Chondrocyte (in vitro differentiated cells): ENCODE data around the gene AKT3. TPM values are rescaled to one million over a fixed set of nuclear protein-coding genes. Genes with fewer than 3 reads are reported as not detected.

Experiments
- DNase-seq: peaks from one replicate; pipeline ENCODE4 v3.0.0; 2021; ENCODE audit warnings: mixed read lengths, low spot score
- H3K27ac Mint-ChIP-seq: one replicate; pipeline ENCODE4 v1.8.0; 2021; ENCODE audit warnings: mild to moderate bottlenecking, moderate library complexity, mixed read lengths; ENCODE audit not compliant: unreplicated experiment
- H3K27me3 Mint-ChIP-seq: 2 replicates; pipeline ENCODE4 v1.8.0; 2021; ENCODE audit warnings: low read depth, mixed read lengths
- H3K36me3 Mint-ChIP-seq: 2 replicates; pipeline ENCODE4 v1.8.0; 2021; ENCODE audit warnings: low read depth, mixed read lengths
- H3K4me1 Mint-ChIP-seq: 2 replicates; pipeline ENCODE4 v1.8.0; 2021; ENCODE audit warnings: low read depth, mild to moderate bottlenecking, mixed read lengths
- H3K4me3 Mint-ChIP-seq: one replicate; pipeline ENCODE4 v1.8.0; 2021; ENCODE audit warnings: mild to moderate bottlenecking, moderate library complexity, mixed read lengths; ENCODE audit not compliant: unreplicated experiment
- H3K9me3 Mint-ChIP-seq: 2 replicates; pipeline ENCODE4 v1.8.0; 2021; ENCODE audit warnings: low read depth, mixed read lengths
- CTCF ChIP-seq: fragments of 200-600 bp; sonication (generic); IDR thresholded peaks from 2 replicates; pipeline ENCODE4 v1.5.0; 2021; ENCODE audit warnings: antibody characterized with exemption, mild to moderate bottlenecking, moderate library complexity
- total RNA-seq: library from RNA; stranded (reverse); gene quantifications from 3 replicates; pipeline ENCODE4 v1.2.1, GENCODE V29; 2021

The AKT3 gene
- total RNA-seq, 1 donor from 2014 or later: 111 TPM

GRCh38 chr1:243751506-243751905 lies 98.5 kb downstream of the AKT3 start:
- H3K27me3 Mint-ChIP-seq: no peaks in the 10 kb centered on the region
- no peak overlapping the region for H3K4me3 Mint-ChIP-seq
- no peak for TF ChIP-seq CTCF
- H3K36me3 Mint-ChIP-seq: no peaks in the 10 kb centered on the region
- no peak for DNase-seq
- H3K4me1 Mint-ChIP-seq: peaks cover 20% of the 10 kb centered on the region
- no peak overlapping the region for H3K27ac Mint-ChIP-seq
- no peaks in the 10 kb centered on the region for H3K9me3 Mint-ChIP-seq

- Mint-ChIP-seq H3K4me1 (peaks cover 32% of the 10 kb centered on the region), H3K9me3 (no peaks in the 10 kb centered on the region), H3K27me3 (no peaks in the 10 kb centered on the region), H3K27ac (peak overlapping the region; percentile 14), H3K4me3 (no peak overlapping the region), H3K36me3 (peaks cover 1% of the 10 kb centered on the region)
- no peak for DNase-seq
- peak; percentile 93 for TF ChIP-seq CTCF
Observed at GRCh38 chr1:243748706-243749283, 101.2 kb downstream of the AKT3 start.

GRCh38 chr1:243748227-243748626 lies 101.8 kb downstream of the AKT3 start:
- DNase-seq: no peak
- Mint-ChIP-seq H3K27ac (no peak overlapping the region), H3K27me3 (no peaks in the 10 kb centered on the region), H3K4me3 (no peak overlapping the region), H3K9me3 (no peaks in the 10 kb centered on the region), H3K4me1 (peaks cover 33% of the 10 kb centered on the region), H3K36me3 (peaks cover 1% of the 10 kb centered on the region)
- no peak for TF ChIP-seq CTCF

GRCh38 chr1:243746751-243747150 lies 103.3 kb downstream of the AKT3 start:
- Mint-ChIP-seq H3K9me3 (no peaks in the 10 kb centered on the region), H3K27ac (no peak overlapping the region), H3K4me3 (no peak overlapping the region), H3K36me3 (peaks cover 1% of the 10 kb centered on the region), H3K4me1 (peaks cover 41% of the 10 kb centered on the region), H3K27me3 (no peaks in the 10 kb centered on the region)
- TF ChIP-seq CTCF: no peak
- no peak for DNase-seq

- Mint-ChIP-seq H3K27ac (no peak overlapping the region), H3K36me3 (peaks cover 1% of the 10 kb centered on the region), H3K9me3 (no peaks in the 10 kb centered on the region), H3K4me1 (peaks cover 38% of the 10 kb centered on the region), H3K4me3 (no peak overlapping the region), H3K27me3 (no peaks in the 10 kb centered on the region)
- no peak for TF ChIP-seq CTCF
- no peak for DNase-seq
Observed at GRCh38 chr1:243745356-243745755, 104.7 kb downstream of the AKT3 start.
